Liver (tissue), 3 donors: ENCODE data around the gene TRHDE.

Experiments
- EGR1 ChIP-seq, 2 donors: IDR thresholded peaks; 2 replicates each; pipeline ENCODE4 v1.6.1; 2016 to 2018; ENCODE audit warnings: antibody characterized with exemption in 2 of 2, low read depth in 2 of 2
- FOXA1 ChIP-seq: IDR thresholded peaks from 2 replicates; pipeline ENCODE4 v1.6.1; 2016; ENCODE audit warnings: antibody characterized with exemption
- HNF4A ChIP-seq, 2 donors: conservative IDR thresholded peaks; 2 replicates each; pipeline ENCODE4 v1.6.1; 2016; ENCODE audit warnings: antibody characterized with exemption in 2 of 2, mild to moderate bottlenecking in 2 of 2
- HNF4G ChIP-seq: IDR thresholded peaks from 2 replicates; pipeline ENCODE4 v1.6.1; 2016; ENCODE audit warnings: antibody characterized with exemption
- JUND ChIP-seq, 2 donors: IDR thresholded peaks; 2 replicates each; pipeline ENCODE4 v1.6.1; 2016; ENCODE audit warnings: antibody characterized with exemption in 2 of 2
- RXRA ChIP-seq, 2 donors: IDR thresholded peaks; 2 replicates each; pipeline ENCODE4 v1.6.1; 2017 to 2018; ENCODE audit warnings: antibody characterized with exemption in 2 of 2, mild to moderate bottlenecking in 1 of 2
- SP1 ChIP-seq: IDR thresholded peaks from 2 replicates; pipeline ENCODE4 v1.6.1; 2018; ENCODE audit warnings: antibody characterized with exemption, mild to moderate bottlenecking
- TAF1 ChIP-seq: conservative IDR thresholded peaks from 2 replicates; pipeline ENCODE4 v1.6.1; 2016; ENCODE audit warnings: antibody characterized with exemption, mild to moderate bottlenecking
- YY1 ChIP-seq: IDR thresholded peaks from 2 replicates; pipeline ENCODE4 v1.6.1; 2016; ENCODE audit warnings: antibody characterized with exemption, mild to moderate bottlenecking
- TF ChIP-seq, protein P1 (sequence below): fragments of 150-350 bp; IDR thresholded peaks from 2 replicates; pipeline ENCODE4 v1.5.1; 2017; ENCODE audit warnings: improper control_type of control experiment, low read depth, low read length; ENCODE audit not compliant: missing input control
- TF ChIP-seq, protein P2 (sequence below): IDR thresholded peaks from 2 replicates; pipeline ENCODE4 v1.6.1; 2016; ENCODE audit warnings: antibody characterized with exemption, mild to moderate bottlenecking
- TF ChIP-seq, protein P3 (sequence below): IDR thresholded peaks from 2 replicates; pipeline ENCODE4 v1.6.1; 2016; ENCODE audit warnings: antibody characterized with exemption
- TF ChIP-seq, protein P4 (sequence below): IDR thresholded peaks from 2 replicates; pipeline ENCODE4 v1.6.1; 2016; ENCODE audit warnings: antibody characterized with exemption
- donor health status: healthy.
- donor health status: healthy.

DNA sequence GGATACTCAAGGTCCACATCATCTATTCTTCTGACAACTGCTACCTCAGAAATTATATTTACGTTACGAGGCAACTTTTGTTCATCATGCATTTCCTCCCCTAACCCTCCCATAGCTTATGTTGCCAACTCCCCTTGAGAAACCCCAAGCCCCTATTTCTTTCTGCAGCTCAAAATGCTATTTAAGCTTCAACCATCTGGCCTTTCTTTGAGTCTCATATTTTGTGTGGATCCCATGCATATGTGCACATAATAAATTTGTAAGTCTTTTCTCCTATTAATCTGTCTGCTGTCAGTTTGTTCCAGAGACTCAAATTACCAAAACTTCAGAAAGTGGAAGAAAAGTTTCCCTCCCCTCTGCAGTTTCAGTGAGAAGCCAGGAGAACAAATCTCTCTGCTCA, 444.1 kb downstream of the TRHDE start:
- TF ChIP-seq, protein P1, sequence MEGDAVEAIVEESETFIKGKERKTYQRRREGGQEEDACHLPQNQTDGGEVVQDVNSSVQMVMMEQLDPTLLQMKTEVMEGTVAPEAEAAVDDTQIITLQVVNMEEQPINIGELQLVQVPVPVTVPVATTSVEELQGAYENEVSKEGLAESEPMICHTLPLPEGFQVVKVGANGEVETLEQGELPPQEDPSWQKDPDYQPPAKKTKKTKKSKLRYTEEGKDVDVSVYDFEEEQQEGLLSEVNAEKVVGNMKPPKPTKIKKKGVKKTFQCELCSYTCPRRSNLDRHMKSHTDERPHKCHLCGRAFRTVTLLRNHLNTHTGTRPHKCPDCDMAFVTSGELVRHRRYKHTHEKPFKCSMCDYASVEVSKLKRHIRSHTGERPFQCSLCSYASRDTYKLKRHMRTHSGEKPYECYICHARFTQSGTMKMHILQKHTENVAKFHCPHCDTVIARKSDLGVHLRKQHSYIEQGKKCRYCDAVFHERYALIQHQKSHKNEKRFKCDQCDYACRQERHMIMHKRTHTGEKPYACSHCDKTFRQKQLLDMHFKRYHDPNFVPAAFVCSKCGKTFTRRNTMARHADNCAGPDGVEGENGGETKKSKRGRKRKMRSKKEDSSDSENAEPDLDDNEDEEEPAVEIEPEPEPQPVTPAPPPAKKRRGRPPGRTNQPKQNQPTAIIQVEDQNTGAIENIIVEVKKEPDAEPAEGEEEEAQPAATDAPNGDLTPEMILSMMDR: no peak
- no peak for TF ChIP-seq SP1
- no peak for TF ChIP-seq EGR1 (IDR thresholded peaks at IDR 0.05; ENCODE audit: low read depth in 2 of 2)
- TF ChIP-seq, protein P2, sequence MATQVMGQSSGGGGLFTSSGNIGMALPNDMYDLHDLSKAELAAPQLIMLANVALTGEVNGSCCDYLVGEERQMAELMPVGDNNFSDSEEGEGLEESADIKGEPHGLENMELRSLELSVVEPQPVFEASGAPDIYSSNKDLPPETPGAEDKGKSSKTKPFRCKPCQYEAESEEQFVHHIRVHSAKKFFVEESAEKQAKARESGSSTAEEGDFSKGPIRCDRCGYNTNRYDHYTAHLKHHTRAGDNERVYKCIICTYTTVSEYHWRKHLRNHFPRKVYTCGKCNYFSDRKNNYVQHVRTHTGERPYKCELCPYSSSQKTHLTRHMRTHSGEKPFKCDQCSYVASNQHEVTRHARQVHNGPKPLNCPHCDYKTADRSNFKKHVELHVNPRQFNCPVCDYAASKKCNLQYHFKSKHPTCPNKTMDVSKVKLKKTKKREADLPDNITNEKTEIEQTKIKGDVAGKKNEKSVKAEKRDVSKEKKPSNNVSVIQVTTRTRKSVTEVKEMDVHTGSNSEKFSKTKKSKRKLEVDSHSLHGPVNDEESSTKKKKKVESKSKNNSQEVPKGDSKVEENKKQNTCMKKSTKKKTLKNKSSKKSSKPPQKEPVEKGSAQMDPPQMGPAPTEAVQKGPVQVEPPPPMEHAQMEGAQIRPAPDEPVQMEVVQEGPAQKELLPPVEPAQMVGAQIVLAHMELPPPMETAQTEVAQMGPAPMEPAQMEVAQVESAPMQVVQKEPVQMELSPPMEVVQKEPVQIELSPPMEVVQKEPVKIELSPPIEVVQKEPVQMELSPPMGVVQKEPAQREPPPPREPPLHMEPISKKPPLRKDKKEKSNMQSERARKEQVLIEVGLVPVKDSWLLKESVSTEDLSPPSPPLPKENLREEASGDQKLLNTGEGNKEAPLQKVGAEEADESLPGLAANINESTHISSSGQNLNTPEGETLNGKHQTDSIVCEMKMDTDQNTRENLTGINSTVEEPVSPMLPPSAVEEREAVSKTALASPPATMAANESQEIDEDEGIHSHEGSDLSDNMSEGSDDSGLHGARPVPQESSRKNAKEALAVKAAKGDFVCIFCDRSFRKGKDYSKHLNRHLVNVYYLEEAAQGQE: no peak
- TF ChIP-seq JUND (IDR thresholded peaks at IDR 0.05): no peak
- TF ChIP-seq, protein P3, sequence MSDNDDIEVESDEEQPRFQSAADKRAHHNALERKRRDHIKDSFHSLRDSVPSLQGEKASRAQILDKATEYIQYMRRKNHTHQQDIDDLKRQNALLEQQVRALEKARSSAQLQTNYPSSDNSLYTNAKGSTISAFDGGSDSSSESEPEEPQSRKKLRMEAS: no peak
- TF ChIP-seq FOXA1: no peak
- no peak for TF ChIP-seq HNF4G
- TF ChIP-seq, protein P4, sequence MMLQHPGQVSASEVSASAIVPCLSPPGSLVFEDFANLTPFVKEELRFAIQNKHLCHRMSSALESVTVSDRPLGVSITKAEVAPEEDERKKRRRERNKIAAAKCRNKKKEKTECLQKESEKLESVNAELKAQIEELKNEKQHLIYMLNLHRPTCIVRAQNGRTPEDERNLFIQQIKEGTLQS: no peak
- TF ChIP-seq YY1: no peak
- TF ChIP-seq TAF1: no peak
- TF ChIP-seq RXRA (IDR thresholded peaks at IDR 0.05): no peak
- no peak for TF ChIP-seq HNF4A (conservative IDR thresholded peaks at IDR 0.05)
